ENCODE results near the gene CAMP. TPM values are rescaled to one million over a fixed set of nuclear protein-coding genes. Genes with fewer than 3 reads are reported as not detected.
"Not testable (repeated sequence)": the region's sequence is repeated elsewhere in the genome, so short reads cannot be mapped to it uniquely, and the experiment has no call there.

The CAMP gene
- total RNA-seq, 1 donor = not detected

- no peak overlapping the region for H3K4me3 ChIP-seq (ENCODE audit: low read depth, low read length)
- TF ChIP-seq, protein P1, sequence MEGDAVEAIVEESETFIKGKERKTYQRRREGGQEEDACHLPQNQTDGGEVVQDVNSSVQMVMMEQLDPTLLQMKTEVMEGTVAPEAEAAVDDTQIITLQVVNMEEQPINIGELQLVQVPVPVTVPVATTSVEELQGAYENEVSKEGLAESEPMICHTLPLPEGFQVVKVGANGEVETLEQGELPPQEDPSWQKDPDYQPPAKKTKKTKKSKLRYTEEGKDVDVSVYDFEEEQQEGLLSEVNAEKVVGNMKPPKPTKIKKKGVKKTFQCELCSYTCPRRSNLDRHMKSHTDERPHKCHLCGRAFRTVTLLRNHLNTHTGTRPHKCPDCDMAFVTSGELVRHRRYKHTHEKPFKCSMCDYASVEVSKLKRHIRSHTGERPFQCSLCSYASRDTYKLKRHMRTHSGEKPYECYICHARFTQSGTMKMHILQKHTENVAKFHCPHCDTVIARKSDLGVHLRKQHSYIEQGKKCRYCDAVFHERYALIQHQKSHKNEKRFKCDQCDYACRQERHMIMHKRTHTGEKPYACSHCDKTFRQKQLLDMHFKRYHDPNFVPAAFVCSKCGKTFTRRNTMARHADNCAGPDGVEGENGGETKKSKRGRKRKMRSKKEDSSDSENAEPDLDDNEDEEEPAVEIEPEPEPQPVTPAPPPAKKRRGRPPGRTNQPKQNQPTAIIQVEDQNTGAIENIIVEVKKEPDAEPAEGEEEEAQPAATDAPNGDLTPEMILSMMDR (IDR thresholded peaks at IDR 0.05; ENCODE audit: insufficient read depth, low read depth, low read length) = peak; percentile 86
- DNase-seq (ENCODE audit: low read depth) = peak; percentile 63
Measured at GRCh38 chr3:48194446-48195071, 28.7 kb upstream of the CAMP start.

GRCh38 chr3:48196611-48197010, 26.7 kb upstream of the CAMP start:
- DNase-seq (ENCODE audit: low read depth) = no peak
- TF ChIP-seq, protein P1 (IDR thresholded peaks at IDR 0.05; ENCODE audit: insufficient read depth, low read depth, low read length) = no peak

DNA sequence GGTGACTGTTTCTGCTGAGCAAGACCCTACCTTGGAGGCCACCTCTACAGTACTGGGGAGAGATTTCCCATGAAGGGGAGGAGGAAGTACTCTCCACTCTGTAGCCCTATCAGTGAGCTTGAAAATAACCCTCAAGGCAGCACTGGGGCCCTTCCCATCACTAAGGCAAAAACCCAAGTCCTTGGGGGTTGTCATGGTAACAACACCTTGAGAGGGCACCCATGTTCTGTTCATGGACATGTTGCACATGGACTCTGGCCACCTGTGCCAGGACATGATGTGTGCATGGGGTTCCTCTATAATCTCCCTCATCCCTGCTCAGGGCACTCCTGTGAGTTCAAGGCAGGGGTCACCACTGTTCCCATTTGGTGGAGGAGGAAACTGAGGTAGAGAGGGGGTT, 24.2 kb upstream of the CAMP start:
- no peak for DNase-seq (ENCODE audit: low read depth)
- TF ChIP-seq, protein P1 (IDR thresholded peaks at IDR 0.05; ENCODE audit: insufficient read depth, low read depth, low read length) = no peak
- H3K4me3 ChIP-seq (ENCODE audit: low read depth, low read length) = no peak overlapping the region

More at GRCh38 chr3:48196611-48197010, 26.7 kb upstream of the CAMP start:
- H3K4me3 ChIP-seq (ENCODE audit: low read depth, low read length) = no peak overlapping the region

GRCh38 chr3:48202632-48203031, 20.7 kb upstream of the CAMP start:
- DNase-seq (ENCODE audit: low read depth) = no peak
- TF ChIP-seq, protein P1 (IDR thresholded peaks at IDR 0.05; ENCODE audit: insufficient read depth, low read depth, low read length) = no peak
- H3K4me3 ChIP-seq (ENCODE audit: low read depth, low read length) = no peak overlapping the region

GRCh38 chr3:48208076-48208475, 15.2 kb upstream of the CAMP start:
- TF ChIP-seq, protein P1 (IDR thresholded peaks at IDR 0.05; ENCODE audit: insufficient read depth, low read depth, low read length) = no peak
- no peak for DNase-seq (ENCODE audit: low read depth)
- H3K4me3 ChIP-seq (ENCODE audit: low read depth, low read length) = no peak overlapping the region

DNA sequence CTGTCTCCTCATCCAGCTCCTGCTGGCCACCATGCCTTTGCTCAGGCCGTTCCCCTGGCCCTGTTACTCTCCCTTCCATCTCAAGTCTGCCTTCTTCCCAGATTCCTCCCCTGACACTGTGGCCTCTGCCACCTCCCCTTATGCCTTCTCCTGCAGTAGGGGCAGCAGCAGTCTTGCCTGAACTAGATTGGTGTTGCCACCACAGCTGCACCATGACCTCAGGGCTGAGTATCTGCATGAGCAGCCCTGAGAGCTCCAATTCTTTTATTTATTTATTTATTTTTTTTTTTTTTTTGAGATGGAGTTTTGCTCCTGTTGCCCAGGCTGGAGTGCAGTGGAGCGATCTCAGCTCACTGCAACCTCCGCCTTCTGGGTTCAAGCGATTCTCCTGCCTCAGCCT, 13.8 kb upstream of the CAMP start:
- DNase-seq (ENCODE audit: low read depth) = no peak
- TF ChIP-seq, protein P1 (IDR thresholded peaks at IDR 0.05; ENCODE audit: insufficient read depth, low read depth, low read length) = no peak
- H3K4me3 ChIP-seq (ENCODE audit: low read depth, low read length) = no peak overlapping the region

- DNase-seq (ENCODE audit: low read depth); H3K4me3 ChIP-seq (ENCODE audit: low read depth, low read length): not testable (repeated sequence)
Measured at GRCh38 chr3:48210534-48210933, 12.8 kb upstream of the CAMP start.

DNA sequence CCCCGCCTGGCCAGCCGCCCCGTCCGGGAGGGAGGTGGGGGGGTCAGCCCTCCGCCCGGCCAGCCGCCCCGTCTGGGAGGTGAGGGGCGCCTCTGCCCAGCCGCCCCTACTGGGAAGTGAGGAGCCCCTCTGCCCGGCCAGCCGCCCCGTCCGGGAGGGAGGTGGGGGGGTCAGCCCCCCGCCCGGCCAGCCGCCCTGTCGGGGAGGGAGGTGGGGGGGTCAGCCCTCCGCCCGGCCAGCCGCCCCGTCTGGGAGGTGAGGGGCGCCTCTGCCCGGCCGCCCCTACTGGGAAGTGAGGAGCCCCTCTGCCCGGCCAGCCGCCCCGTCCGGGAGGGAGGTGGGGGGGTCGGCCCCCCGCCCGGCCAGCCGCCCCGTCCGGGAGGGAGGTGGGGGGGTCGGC, 11.5 kb upstream of the CAMP start:
- not testable (repeated sequence) for DNase-seq (ENCODE audit: low read depth)

More for the DNA sequence above, 11.5 kb upstream of the CAMP start:
- not testable (repeated sequence) for H3K4me3 ChIP-seq (ENCODE audit: low read depth, low read length)

Measured in fibroblast of villous mesenchyme (primary cell).